Measurements from ENCODE around the gene KREMEN2. TPM values are rescaled to one million over a fixed set of nuclear protein-coding genes. Genes with fewer than 3 reads are reported as not detected.

The KREMEN2 gene
- total and polyA plus RNA-seq, 2 of the 8 experiments (the other 6 are each of a cell fraction or from before 2014, with no cell fraction given), result 6.6 to 7.0 TPM

DNA sequence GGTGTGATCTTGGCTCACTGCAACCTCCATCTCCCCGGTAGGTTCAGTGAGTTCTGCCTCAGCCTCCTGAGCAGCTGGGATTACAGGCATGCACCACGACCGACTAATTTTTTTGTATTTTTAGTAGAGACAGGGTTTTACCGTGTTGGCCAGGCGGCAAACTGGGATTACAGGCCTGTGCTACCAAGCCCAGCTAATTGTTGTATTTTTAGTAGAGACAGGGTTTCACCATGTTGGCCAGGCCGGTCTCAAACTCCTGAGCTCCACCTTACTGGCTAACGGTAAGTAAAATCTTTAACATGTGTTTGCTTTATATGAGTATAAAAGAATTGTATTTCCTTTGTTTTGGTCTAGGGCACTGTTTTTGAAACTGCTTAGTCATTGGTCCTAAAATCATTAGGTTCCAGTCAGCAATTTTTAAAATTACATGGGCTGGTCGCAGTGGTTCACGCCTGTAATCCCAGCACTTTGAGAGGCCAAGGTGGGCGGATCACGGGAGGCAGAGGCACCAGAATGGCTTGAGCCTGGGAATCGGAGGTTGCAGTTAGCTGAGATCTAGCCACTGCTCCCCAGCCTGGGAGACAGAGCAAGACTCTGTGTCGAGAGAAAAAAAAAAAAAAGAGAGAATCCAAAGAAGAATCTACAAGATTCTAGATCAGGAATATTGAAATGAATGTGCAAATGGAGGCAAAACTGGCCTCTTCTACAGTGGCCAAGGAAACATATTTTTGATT is 48.7 kb upstream of the KREMEN2 start (continued):
- no peak for TF ChIP-seq CEBPB (IDR thresholded peaks at IDR 0.05; ENCODE audit: low read depth, low read length)
- TF ChIP-seq, protein P1, sequence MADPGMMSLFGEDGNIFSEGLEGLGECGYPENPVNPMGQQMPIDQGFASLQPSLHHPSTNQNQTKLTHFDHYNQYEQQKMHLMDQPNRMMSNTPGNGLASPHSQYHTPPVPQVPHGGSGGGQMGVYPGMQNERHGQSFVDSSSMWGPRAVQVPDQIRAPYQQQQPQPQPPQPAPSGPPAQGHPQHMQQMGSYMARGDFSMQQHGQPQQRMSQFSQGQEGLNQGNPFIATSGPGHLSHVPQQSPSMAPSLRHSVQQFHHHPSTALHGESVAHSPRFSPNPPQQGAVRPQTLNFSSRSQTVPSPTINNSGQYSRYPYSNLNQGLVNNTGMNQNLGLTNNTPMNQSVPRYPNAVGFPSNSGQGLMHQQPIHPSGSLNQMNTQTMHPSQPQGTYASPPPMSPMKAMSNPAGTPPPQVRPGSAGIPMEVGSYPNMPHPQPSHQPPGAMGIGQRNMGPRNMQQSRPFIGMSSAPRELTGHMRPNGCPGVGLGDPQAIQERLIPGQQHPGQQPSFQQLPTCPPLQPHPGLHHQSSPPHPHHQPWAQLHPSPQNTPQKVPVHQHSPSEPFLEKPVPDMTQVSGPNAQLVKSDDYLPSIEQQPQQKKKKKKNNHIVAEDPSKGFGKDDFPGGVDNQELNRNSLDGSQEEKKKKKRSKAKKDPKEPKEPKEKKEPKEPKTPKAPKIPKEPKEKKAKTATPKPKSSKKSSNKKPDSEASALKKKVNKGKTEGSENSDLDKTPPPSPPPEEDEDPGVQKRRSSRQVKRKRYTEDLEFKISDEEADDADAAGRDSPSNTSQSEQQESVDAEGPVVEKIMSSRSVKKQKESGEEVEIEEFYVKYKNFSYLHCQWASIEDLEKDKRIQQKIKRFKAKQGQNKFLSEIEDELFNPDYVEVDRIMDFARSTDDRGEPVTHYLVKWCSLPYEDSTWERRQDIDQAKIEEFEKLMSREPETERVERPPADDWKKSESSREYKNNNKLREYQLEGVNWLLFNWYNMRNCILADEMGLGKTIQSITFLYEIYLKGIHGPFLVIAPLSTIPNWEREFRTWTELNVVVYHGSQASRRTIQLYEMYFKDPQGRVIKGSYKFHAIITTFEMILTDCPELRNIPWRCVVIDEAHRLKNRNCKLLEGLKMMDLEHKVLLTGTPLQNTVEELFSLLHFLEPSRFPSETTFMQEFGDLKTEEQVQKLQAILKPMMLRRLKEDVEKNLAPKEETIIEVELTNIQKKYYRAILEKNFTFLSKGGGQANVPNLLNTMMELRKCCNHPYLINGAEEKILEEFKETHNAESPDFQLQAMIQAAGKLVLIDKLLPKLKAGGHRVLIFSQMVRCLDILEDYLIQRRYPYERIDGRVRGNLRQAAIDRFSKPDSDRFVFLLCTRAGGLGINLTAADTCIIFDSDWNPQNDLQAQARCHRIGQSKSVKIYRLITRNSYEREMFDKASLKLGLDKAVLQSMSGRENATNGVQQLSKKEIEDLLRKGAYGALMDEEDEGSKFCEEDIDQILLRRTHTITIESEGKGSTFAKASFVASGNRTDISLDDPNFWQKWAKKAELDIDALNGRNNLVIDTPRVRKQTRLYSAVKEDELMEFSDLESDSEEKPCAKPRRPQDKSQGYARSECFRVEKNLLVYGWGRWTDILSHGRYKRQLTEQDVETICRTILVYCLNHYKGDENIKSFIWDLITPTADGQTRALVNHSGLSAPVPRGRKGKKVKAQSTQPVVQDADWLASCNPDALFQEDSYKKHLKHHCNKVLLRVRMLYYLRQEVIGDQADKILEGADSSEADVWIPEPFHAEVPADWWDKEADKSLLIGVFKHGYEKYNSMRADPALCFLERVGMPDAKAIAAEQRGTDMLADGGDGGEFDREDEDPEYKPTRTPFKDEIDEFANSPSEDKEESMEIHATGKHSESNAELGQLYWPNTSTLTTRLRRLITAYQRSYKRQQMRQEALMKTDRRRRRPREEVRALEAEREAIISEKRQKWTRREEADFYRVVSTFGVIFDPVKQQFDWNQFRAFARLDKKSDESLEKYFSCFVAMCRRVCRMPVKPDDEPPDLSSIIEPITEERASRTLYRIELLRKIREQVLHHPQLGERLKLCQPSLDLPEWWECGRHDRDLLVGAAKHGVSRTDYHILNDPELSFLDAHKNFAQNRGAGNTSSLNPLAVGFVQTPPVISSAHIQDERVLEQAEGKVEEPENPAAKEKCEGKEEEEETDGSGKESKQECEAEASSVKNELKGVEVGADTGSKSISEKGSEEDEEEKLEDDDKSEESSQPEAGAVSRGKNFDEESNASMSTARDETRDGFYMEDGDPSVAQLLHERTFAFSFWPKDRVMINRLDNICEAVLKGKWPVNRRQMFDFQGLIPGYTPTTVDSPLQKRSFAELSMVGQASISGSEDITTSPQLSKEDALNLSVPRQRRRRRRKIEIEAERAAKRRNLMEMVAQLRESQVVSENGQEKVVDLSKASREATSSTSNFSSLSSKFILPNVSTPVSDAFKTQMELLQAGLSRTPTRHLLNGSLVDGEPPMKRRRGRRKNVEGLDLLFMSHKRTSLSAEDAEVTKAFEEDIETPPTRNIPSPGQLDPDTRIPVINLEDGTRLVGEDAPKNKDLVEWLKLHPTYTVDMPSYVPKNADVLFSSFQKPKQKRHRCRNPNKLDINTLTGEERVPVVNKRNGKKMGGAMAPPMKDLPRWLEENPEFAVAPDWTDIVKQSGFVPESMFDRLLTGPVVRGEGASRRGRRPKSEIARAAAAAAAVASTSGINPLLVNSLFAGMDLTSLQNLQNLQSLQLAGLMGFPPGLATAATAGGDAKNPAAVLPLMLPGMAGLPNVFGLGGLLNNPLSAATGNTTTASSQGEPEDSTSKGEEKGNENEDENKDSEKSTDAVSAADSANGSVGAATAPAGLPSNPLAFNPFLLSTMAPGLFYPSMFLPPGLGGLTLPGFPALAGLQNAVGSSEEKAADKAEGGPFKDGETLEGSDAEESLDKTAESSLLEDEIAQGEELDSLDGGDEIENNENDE (IDR thresholded peaks at IDR 0.05; ENCODE audit: insufficient replicate concordance, low read length), result no peak
